Endothelial cell (in vitro differentiated cells): Measurements from ENCODE around the gene UQCC5. TPM values are rescaled to one million over a fixed set of nuclear protein-coding genes. Genes with fewer than 3 reads are reported as not detected.
A peak's percentile ranks its signal among the peaks of the same experiment; 100 is the strongest.

ENCODE experiments used
- DNase-seq: peaks from one replicate; pipeline ENCODE4 v3.0.0; 2021; ENCODE audit warnings: low spot score
- H3K27ac Mint-ChIP-seq: one replicate; pipeline ENCODE4 v1.8.0; 2021; ENCODE audit warnings: mixed read lengths, inconsistent platforms; ENCODE audit not compliant: unreplicated experiment
- H3K27me3 Mint-ChIP-seq: one replicate; pipeline ENCODE4 v1.8.0; 2021; ENCODE audit warnings: mild to moderate bottlenecking, moderate library complexity, mixed read lengths, inconsistent platforms; ENCODE audit not compliant: unreplicated experiment
- H3K36me3 Mint-ChIP-seq: one replicate; pipeline ENCODE4 v1.8.0; 2021; ENCODE audit warnings: mild to moderate bottlenecking, low read depth, mixed read lengths, inconsistent platforms; ENCODE audit not compliant: unreplicated experiment
- H3K4me1 Mint-ChIP-seq: one replicate; pipeline ENCODE4 v1.8.0; 2021; ENCODE audit warnings: mild to moderate bottlenecking, mixed read lengths, inconsistent platforms; ENCODE audit not compliant: unreplicated experiment
- H3K4me3 Mint-ChIP-seq: one replicate; pipeline ENCODE4 v1.8.0; 2021; ENCODE audit warnings: mild to moderate bottlenecking, mixed read lengths, inconsistent platforms; ENCODE audit not compliant: unreplicated experiment
- H3K9me3 Mint-ChIP-seq: one replicate; pipeline ENCODE4 v1.8.0; 2021; ENCODE audit warnings: mixed read lengths, inconsistent platforms; ENCODE audit not compliant: unreplicated experiment
- total RNA-seq: library from RNA; stranded (reverse); fragmentation: NEBNext Ultra II Directional; extraction: Animal tissue kit (Norgen Biotek cat#: 25700); gene quantifications from one replicate; pipeline ENCODE4 v1.2.1, GENCODE V29; 2021; ENCODE audit not compliant: unreplicated experiment
- TF ChIP-seq, protein P1 (sequence below): fragments of 200-600 bp; sonication (generic); IDR thresholded peaks from one replicate; pipeline ENCODE4 v1.5.0; 2021; ENCODE audit warnings: antibody characterized with exemption; ENCODE audit not compliant: unreplicated experiment

Gene UQCC5
- total RNA-seq, 1 donor from 2014 or later = 13.3 TPM

DNA sequence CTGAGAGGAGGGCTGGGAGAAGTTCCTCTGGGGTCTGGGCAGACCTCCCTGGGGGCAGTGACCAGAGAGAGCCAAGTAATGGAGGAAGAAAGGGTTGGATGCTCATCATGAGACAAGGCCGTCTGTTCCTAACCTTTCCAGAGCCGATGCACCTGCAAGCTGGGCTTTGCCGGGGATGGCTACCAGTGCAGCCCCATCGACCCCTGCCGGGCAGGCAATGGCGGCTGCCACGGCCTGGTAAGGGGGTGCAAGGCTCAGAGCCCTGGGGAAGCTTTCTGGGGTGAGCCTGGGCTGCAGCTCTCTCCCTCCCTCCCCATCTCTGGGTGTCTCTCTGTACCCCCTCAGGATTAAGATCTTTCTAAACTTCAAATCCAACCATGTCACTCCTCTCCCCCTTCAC is 24.9 kb upstream of the UQCC5 start:
- peaks cover 3% of the 10 kb centered on the region for H3K4me1 Mint-ChIP-seq
- DNase-seq = no peak
- peaks cover 10% of the 10 kb centered on the region for H3K27me3 Mint-ChIP-seq
- H3K27ac Mint-ChIP-seq = no peak overlapping the region
- no peaks in the 10 kb centered on the region for H3K9me3 Mint-ChIP-seq
- H3K4me3 Mint-ChIP-seq = no peak overlapping the region
- peaks cover 36% of the 10 kb centered on the region for H3K36me3 Mint-ChIP-seq
- TF ChIP-seq, protein P1, sequence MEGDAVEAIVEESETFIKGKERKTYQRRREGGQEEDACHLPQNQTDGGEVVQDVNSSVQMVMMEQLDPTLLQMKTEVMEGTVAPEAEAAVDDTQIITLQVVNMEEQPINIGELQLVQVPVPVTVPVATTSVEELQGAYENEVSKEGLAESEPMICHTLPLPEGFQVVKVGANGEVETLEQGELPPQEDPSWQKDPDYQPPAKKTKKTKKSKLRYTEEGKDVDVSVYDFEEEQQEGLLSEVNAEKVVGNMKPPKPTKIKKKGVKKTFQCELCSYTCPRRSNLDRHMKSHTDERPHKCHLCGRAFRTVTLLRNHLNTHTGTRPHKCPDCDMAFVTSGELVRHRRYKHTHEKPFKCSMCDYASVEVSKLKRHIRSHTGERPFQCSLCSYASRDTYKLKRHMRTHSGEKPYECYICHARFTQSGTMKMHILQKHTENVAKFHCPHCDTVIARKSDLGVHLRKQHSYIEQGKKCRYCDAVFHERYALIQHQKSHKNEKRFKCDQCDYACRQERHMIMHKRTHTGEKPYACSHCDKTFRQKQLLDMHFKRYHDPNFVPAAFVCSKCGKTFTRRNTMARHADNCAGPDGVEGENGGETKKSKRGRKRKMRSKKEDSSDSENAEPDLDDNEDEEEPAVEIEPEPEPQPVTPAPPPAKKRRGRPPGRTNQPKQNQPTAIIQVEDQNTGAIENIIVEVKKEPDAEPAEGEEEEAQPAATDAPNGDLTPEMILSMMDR = no peak

DNA sequence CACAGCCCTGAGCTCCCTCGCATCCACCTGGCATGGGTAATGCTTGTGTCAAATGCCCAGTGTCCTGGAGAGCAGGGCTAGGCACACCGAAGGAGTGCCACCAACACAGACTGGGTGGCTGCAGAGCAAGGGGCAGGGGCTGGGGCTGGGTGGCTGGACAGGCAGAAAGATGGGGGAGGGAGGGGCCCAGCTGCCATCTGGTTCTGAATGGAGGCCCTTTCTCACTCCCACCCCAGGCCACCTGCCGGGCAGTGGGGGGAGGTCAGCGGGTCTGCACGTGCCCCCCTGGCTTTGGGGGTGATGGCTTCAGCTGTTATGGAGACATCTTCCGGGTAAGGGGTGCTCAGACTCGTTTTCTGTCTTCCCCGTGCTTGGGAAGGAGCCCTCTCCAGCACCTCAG is 24.3 kb upstream of the UQCC5 start:
- Mint-ChIP-seq H3K9me3 (no peaks in the 10 kb centered on the region), H3K4me3 (peak overlapping the region; percentile 42), H3K4me1 (peaks cover 3% of the 10 kb centered on the region), H3K27ac (no peak overlapping the region), H3K27me3 (peaks cover 10% of the 10 kb centered on the region), H3K36me3 (peaks cover 31% of the 10 kb centered on the region)
- no peak for DNase-seq
- TF ChIP-seq, protein P1 = no peak

DNA sequence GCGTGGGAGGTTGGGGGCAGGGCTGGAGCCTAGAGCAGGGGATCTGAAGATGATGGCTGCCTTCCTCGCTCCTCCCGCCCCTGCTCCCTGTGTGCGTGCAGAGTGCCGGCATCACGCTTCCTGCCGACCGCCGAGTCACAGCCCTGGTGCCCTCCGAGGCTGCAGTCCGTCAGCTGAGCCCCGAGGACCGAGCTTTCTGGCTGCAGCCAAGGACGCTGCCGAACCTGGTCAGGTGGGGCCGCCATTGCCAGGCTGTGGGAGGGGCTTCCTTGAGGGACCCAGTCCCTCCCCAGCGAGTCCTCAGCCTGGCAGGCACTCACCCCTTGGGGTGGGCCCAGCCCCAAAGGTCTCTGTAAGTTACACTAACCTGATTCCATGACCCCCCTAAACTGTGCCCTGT is 23.7 kb upstream of the UQCC5 start:
- H3K4me1 Mint-ChIP-seq = no peaks in the 10 kb centered on the region
- TF ChIP-seq, protein P1 = no peak
- H3K27me3 Mint-ChIP-seq = peaks cover 10% of the 10 kb centered on the region
- DNase-seq = no peak
- no peaks in the 10 kb centered on the region for H3K9me3 Mint-ChIP-seq
- H3K4me3 Mint-ChIP-seq = no peak overlapping the region
- peaks cover 29% of the 10 kb centered on the region for H3K36me3 Mint-ChIP-seq
- no peak overlapping the region for H3K27ac Mint-ChIP-seq

- Mint-ChIP-seq H3K4me3 (no peak overlapping the region), H3K36me3 (peaks cover 29% of the 10 kb centered on the region), H3K9me3 (no peaks in the 10 kb centered on the region), H3K27me3 (peaks cover 11% of the 10 kb centered on the region), H3K27ac (no peak overlapping the region), H3K4me1 (no peaks in the 10 kb centered on the region)
- no peak for DNase-seq
- TF ChIP-seq, protein P1 = no peak
These were observed 23.1 kb upstream of the UQCC5 start for GRCh38 chr3:52513281-52513680.

- TF ChIP-seq, protein P1 = no peak
- no peak for DNase-seq
- Mint-ChIP-seq H3K9me3 (no peaks in the 10 kb centered on the region), H3K4me1 (no peaks in the 10 kb centered on the region), H3K36me3 (peaks cover 30% of the 10 kb centered on the region), H3K27me3 (peaks cover 14% of the 10 kb centered on the region), H3K27ac (no peak overlapping the region), H3K4me3 (no peak overlapping the region)
These were observed 21.8 kb upstream of the UQCC5 start for GRCh38 chr3:52514576-52514975.
